GM18861 (cell line): ENCODE results near the gene TNXB.
"Not testable (repeated sequence)": the region's sequence is repeated elsewhere in the genome, so short reads cannot be mapped to it uniquely, and the experiment has no call there.

Source experiments
- ATAC-seq: cut with Tn5 transposase; IDR thresholded peaks from one replicate; pipeline ENCODE4 v1.9.1; 2021; ENCODE audit not compliant: unreplicated experiment

Gene TNXB

DNA sequence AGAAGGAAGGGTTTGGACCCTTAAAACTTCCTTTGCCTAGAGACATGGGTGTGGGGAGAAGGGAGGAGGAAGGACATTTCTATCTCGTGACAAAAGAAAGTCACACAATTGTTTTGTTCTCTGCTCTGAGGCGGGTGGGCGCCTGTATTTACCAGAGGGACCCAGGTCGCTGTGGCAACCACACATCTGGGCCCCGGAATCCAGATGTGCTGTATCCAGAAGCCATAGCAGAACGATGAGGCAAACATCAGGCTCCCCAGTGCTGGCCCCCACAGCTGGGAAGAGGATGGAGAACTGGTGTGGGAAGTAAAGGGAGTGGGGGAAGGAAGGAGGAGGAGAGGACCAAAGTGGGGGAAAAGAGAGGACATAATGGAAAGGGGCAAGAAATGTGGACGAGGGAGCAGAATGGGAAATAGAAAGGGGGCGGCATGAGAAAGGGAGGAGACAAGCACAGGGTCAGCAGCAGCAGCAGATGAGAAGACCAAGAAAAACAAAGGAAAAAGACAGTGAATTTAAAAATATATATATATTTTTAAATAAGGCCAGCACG is 3.4 kb upstream of the TNXB start:
- ATAC-seq = no peak

- no peak for ATAC-seq
Measured at GRCh38 chr6:32111424-32112066, 2.4 kb upstream of the TNXB start.

GRCh38 chr6:32110632-32111031 is 1.5 kb upstream of the TNXB start:
- ATAC-seq = no peak

- no peak for ATAC-seq
Measured at GRCh38 chr6:32109765-32110160, 625 bp upstream of the TNXB start.

- no peak for ATAC-seq
Measured at GRCh38 chr6:32108727-32109113, 418 bp downstream of the TNXB start.

- ATAC-seq = no peak
Measured at GRCh38 chr6:32108094-32108627, 977 bp downstream of the TNXB start.

DNA sequence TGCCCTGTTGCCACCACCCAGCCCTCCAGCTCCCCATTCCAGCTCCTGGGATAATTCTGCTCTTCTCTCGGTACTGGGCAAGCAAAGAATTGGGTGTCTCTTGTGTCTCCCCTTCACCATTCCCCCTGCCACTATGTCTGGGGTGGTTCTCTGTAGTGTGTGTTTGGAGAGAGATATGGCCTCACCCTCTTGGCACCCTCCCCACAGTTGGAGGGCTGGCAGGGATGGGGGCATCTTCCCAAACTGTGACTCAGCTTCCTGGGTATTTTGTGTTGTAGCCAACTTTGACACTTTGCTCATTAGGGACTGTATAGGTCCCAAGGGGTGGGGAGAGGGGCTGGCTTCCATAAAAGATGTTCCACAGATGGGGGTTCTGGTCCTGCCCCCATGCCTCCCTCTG is 1.7 kb downstream of the TNXB start:
- ATAC-seq = no peak

DNA sequence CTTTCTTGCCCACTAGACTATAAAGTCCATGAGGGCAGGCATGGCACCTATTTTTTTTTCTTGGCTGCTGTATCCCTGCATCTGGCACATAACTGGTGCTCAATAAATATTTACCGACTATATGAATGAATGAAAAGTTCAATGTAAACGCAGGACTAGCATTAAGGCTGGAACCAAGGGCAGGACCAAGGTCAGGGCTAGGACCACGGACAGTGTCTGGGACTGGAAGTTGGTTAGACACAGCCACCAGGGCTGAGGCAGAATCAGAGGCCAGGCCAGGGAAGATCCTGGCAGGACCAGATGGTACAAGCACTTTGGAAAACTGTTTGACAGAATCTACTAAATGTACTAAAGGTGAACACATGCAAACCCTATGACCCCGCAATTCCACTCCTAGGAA is 3.7 kb downstream of the TNXB start:
- no peak for ATAC-seq

- ATAC-seq = no peak
Measured at GRCh38 chr6:32102255-32102654, 6.9 kb downstream of the TNXB start.

DNA sequence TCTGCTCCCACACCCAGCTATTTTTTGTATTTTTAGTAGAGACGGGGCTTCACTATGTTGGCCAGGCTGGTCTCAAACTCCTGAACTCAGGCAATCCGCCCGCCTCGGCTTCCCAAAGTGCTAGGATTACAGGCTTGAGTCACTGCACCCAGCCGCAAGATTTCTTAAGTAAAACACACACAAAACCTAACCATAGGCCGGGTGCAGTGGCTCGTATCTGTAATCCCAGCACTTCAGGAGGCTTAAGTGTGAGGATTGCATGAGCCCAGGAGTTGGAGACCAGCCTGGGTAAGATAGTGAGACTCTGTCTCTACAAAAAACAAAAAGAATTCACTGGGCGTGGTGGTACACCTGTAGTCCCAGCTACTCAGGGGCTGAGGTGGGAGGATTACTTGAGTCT is 8.9 kb downstream of the TNXB start:
- ATAC-seq = not testable (repeated sequence)

DNA sequence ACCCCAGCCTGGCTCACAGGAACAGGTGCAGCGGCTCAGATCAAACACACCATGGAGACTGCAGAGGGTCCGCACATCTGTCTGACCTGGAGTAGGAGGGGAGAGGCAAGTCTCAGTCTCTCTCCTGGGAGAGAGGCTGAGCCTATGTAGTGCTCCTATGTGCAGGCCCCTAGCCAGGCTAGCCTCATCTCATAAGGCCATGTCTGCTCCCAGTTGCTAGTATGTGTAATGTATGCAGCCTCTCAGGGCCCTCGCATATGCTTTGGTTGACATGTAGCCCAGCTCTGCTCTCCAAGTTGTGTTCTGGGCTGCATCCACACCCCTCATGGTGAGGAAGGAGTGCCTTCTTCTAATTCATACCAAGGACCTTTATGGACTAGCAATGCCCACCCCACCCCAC is 11.8 kb downstream of the TNXB start:
- ATAC-seq = no peak

DNA sequence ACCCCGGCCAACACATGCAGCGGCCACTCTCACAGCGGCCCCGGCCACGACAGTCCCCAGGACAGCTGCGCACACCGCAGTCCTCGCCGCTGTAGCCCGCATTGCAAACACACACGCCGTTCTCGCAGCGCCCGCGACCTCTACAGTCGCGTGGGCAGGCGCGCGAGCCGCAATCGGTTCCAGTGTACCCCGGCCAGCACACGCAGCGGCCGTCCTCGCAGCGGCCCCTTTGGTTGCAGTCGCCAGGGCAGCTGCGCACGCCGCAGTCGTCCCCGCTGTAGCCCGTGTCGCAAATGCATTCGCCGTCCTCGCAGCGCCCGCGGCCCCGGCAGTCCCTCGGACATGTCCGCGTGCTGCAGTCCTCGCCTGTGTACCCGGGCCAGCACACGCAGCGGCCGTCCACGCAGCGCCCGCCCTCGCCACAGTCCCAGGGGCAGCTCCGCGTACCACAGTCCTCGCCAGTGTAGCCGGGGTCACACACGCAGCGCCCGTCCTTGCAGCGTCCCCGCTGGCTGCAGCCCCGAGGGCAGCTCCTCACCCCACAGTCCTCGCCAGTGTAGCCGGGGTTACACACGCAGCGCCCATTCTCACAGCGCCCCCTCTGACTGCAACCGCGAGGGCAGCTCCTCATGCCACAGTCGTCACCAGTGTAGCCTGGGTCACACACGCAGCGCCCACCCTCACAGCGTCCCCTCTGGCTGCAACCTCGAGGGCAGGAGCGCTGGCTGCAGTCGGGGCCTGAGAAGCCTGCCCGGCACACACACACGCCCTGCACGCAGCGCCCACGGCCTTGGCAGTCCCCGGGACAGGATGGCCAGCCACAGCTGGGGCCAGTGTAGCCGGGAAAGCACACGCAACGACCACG is 12.5 kb downstream of the TNXB start:
- no peak for ATAC-seq

DNA sequence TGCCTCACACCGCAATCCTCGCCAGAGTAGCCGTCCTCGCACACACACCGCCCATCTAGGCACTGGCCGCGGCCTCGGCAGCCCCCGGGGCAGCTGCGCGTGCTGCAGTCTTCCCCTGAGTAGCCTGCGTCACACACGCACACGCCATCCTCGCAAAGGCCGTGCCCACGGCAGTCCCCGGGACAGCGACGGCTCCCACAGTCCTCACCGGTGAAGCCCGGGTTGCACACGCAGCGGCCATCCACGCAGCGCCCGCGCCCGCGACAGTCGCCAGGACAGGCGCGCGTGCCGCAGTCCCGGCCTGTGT is 13.1 kb downstream of the TNXB start:
- no peak for ATAC-seq

GRCh38 chr6:32095338-32096086 is 13.6 kb downstream of the TNXB start:
- ATAC-seq = no peak

- no peak for ATAC-seq
Measured at GRCh38 chr6:32092760-32093497, 16.2 kb downstream of the TNXB start.

- ATAC-seq = no peak
Measured at GRCh38 chr6:32089082-32089828, 19.9 kb downstream of the TNXB start.

GRCh38 chr6:32088487-32089049 is 20.6 kb downstream of the TNXB start:
- no peak for ATAC-seq

GRCh38 chr6:32087574-32088486 is 21.3 kb downstream of the TNXB start:
- ATAC-seq = no peak
